AG09309 (cell line): ENCODE data around the gene PYGB.

Experiments
- DNase-seq: peaks from one replicate; pipeline ENCODE4 v3.0.0-alpha.2; 2010; ENCODE audit warnings: low read depth
- H3K4me3 ChIP-seq: 2 replicates; pipeline ENCODE4 v1.5.1; 2011; ENCODE audit warnings: mild to moderate bottlenecking, low read depth, low read length, moderate library complexity; ENCODE audit not compliant: control insufficient read depth
- CTCF ChIP-seq: IDR thresholded peaks from 2 replicates; pipeline ENCODE4 v1.5.1; 2011; ENCODE audit warnings: mild to moderate bottlenecking, low read depth, low read length, inconsistent platforms; ENCODE audit not compliant: insufficient read depth, control insufficient read depth; ENCODE audit errors: missing control alignments

Gene PYGB

DNA sequence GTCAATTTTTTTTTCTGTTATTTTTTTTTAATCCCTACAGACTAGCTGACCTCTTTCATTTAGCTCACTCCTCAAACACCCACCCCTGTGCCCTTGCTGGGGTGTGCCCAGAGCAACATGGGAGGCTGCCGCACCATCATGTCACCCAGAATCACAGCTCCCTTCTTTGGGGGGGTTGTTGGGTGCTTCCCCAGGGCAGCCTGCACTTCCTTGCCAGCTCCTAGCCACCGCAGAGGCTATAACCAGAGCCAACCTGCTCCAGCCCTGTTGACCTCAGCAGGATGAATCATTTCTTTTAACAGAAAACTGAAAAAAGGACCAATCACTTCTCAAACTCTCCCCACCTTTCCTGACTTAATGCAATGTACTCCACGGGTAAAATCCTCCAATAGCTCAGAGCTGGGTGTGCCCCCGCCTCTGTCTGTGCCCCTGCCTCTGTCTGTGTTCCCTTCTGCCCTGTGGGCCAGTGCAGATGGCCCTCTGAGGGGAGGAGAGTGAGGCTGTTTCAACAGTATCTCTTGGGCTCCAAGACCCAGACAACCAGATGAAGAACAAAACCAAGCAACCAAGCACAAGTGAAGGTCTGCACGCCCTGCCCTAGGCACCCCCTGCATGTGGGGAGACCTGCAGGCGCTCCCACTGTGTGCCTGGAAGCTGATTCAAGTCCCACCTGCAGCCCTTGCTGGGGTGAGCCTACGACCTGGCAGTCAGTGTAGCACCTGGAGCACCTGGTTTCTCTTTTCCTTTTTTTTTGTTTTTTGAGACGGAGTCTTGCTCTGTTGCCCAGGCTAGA is 67.7 kb downstream of the PYGB start:
- no peak for DNase-seq
- TF ChIP-seq CTCF: no peak
- no peak overlapping the region for H3K4me3 ChIP-seq

- TF ChIP-seq CTCF: no peak
- no peak for DNase-seq
- no peak overlapping the region for H3K4me3 ChIP-seq
These were observed 68.8 kb downstream of the PYGB start for GRCh38 chr20:25316506-25317190.

DNA sequence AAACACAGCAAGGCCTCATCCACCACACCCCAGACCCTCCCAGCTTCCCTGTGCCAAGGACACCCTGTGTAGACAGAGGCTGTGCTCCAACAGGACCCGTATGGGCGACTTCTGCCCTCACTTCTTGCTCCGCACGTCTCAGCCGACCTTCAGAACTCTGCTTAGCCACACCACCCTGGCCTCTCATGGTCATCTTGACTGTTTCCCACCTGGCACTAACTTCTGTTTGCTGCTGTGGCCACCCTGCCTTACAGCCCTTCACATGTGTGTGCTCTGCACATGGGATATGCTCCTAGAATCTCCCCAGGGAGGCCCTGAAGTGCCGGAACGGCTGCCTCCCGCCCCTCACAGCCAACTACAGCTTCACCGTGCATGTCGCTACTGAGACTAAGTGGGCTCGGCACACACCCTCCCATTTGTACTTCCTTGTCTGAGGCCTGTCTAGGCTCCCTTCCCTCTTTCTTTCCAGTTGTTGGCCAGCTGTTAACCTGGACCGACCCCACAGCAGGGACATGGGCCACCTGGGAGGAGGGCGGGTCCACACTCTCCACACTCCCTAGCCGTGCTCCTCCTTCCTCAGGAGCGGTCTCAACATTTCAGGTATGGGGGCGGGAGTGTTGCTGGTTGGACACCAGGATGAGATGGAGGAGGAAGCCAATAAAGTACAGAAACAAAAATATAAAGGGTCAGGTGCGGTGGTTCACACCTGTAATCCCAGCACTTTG is 69.6 kb downstream of the PYGB start:
- no peak for TF ChIP-seq CTCF
- no peak for DNase-seq
- no peak overlapping the region for H3K4me3 ChIP-seq

GRCh38 chr20:25318471-25319240 is 70.8 kb downstream of the PYGB start:
- H3K4me3 ChIP-seq: no peak overlapping the region
- TF ChIP-seq CTCF: no peak
- DNase-seq: no peak

DNA sequence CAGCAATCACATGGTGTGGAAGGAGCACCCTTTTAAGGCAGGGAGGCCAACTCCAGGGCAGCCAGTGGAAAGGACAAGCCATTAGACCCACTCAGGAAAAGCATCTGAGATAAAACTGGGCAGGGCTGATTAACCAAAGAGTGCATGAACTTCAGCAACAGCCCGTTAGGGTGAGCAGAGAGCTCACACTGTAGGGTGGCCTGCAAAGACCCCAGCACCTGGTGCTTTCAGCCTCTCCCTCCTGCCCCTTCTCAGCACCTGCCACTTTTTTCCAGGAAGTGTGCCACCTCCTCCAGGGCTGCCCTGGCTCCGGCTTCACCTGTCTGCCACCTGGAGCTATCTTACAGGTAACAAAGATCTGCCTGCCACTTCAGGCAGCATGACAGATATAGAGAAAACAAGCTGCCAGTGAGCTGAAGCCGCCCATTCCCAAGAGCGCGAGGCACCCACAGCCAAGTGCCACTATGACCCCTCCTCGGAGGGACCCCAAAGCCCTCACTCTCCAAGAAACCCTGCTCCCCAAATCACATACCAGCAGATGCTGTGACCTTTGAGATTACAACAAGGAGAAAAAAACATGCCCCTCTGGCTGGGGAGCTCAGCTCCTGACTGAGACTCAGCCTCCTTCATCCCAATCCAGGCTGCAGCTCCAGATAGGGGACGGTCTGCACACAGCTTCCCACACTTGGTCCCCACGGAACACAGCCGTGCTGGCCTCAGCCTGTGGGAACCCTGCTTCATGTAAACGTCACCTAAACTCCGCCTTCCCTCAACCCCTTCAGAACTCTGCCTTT is 71.6 kb downstream of the PYGB start:
- TF ChIP-seq CTCF: no peak
- no peak overlapping the region for H3K4me3 ChIP-seq
- DNase-seq: no peak
